Upper lobe of right lung (tissue), 1 donor: ENCODE results near the gene CYP39A1. TPM values are rescaled to one million over a fixed set of nuclear protein-coding genes. Genes with fewer than 3 reads are reported as not detected.

Experiments used
- ATAC-seq: fragments of 200-7000 bp; cut with Tn5 transposase; one replicate; pipeline ENCODE4 v1.9.1; 2020; ENCODE audit warnings: mild to moderate bottlenecking, moderate library complexity
- DNase-seq: peaks from one replicate; pipeline ENCODE4 v3.0.0-alpha.2; 2020
- H3K27ac ChIP-seq: fragments of 200-600 bp; one replicate; pipeline ENCODE4 v1.8.0; 2022
- H3K27me3 ChIP-seq: fragments of 200-600 bp; one replicate; pipeline ENCODE4 v1.8.0; 2022; ENCODE audit warnings: mild to moderate bottlenecking
- H3K36me3 ChIP-seq: fragments of 200-600 bp; one replicate; pipeline ENCODE4 v1.8.0; 2022
- H3K4me1 ChIP-seq: fragments of 200-600 bp; one replicate; pipeline ENCODE4 v1.8.0; 2022
- H3K4me3 ChIP-seq: fragments of 200-600 bp; one replicate; pipeline ENCODE4 v1.8.0; 2022; ENCODE audit warnings: mild to moderate bottlenecking
- H3K9me3 ChIP-seq: fragments of 200-600 bp; one replicate; pipeline ENCODE4 v1.8.0; 2022
- CTCF ChIP-seq: fragments of 200-600 bp; IDR thresholded peaks from one replicate; pipeline ENCODE4 v1.8.0; 2022; ENCODE audit warnings: antibody characterized with exemption
- intact Hi-C: fragments of 100-400 bp; cut with DNase I; formaldehyde crosslinking; loops from one replicate; pipeline ENCODE4 v1.11.0; 2022
- total RNA-seq: library from RNA; stranded (reverse); fragmentation: NEBNext Ultra II Directional; extraction: Animal tissue kit (Norgen Biotek cat#: 25700); gene quantifications from one replicate; pipeline ENCODE4 v1.2.1, GENCODE V29; 2021
- donor health status: DM: no; HTN: yes; CAD: no; lungs with severe emphysema.

Gene CYP39A1
- total RNA-seq, 1 donor from 2014 or later, result 7.8 TPM

- H3K9me3 ChIP-seq, result no peaks in the 10 kb centered on the region
- no peak for ATAC-seq
- H3K36me3 ChIP-seq, result peaks cover 13% of the 10 kb centered on the region
- intact Hi-C loops, result no loop called here
- no peak for TF ChIP-seq CTCF
- no peak overlapping the region for H3K27ac ChIP-seq
- H3K4me3 ChIP-seq, result no peak overlapping the region
- no peak for DNase-seq
- no peaks in the 10 kb centered on the region for H3K27me3 ChIP-seq
- no peaks in the 10 kb centered on the region for H3K4me1 ChIP-seq
Observed at GRCh38 chr6:46676604-46677313, 24.1 kb upstream of the CYP39A1 start.

- intact Hi-C loops, result no loop called here
- Histone ChIP-seq H3K27me3 (no peaks in the 10 kb centered on the region), H3K4me3 (no peak overlapping the region), H3K9me3 (no peaks in the 10 kb centered on the region), H3K4me1 (no peaks in the 10 kb centered on the region), H3K27ac (no peak overlapping the region), H3K36me3 (peaks cover 20% of the 10 kb centered on the region)
- TF ChIP-seq CTCF, result no peak
- DNase-seq (no peak), ATAC-seq (no peak)
Observed at GRCh38 chr6:46674410-46674809, 21.8 kb upstream of the CYP39A1 start.

GRCh38 chr6:46667377-46667776 is 14.8 kb upstream of the CYP39A1 start:
- Histone ChIP-seq H3K27ac (no peak overlapping the region), H3K4me1 (no peaks in the 10 kb centered on the region), H3K4me3 (no peak overlapping the region), H3K9me3 (no peaks in the 10 kb centered on the region), H3K36me3 (peaks cover 16% of the 10 kb centered on the region), H3K27me3 (no peaks in the 10 kb centered on the region)
- DNase-seq, result no peak
- no peak for ATAC-seq
- no peak for TF ChIP-seq CTCF
- intact Hi-C loops, result no loop called here

GRCh38 chr6:46661483-46661882 is 8.9 kb upstream of the CYP39A1 start:
- Histone ChIP-seq H3K9me3 (no peaks in the 10 kb centered on the region), H3K27me3 (no peaks in the 10 kb centered on the region), H3K4me1 (no peaks in the 10 kb centered on the region), H3K36me3 (peaks cover 5% of the 10 kb centered on the region), H3K4me3 (no peak overlapping the region), H3K27ac (no peak overlapping the region)
- intact Hi-C loops, result no loop called here
- ATAC-seq, result no peak
- no peak for DNase-seq
- no peak for TF ChIP-seq CTCF

GRCh38 chr6:46657642-46658041 is 5.0 kb upstream of the CYP39A1 start:
- H3K36me3 ChIP-seq, result peaks cover 5% of the 10 kb centered on the region
- peaks cover 12% of the 10 kb centered on the region for H3K4me1 ChIP-seq
- DNase-seq (no peak), ATAC-seq (no peak)
- intact Hi-C loops, result no loop called here
- H3K4me3 ChIP-seq, result no peak overlapping the region
- TF ChIP-seq CTCF, result no peak
- no peaks in the 10 kb centered on the region for H3K9me3 ChIP-seq
- no peaks in the 10 kb centered on the region for H3K27me3 ChIP-seq
- H3K27ac ChIP-seq, result no peak overlapping the region

- DNase-seq (no peak), ATAC-seq (no peak)
Observed at GRCh38 chr6:46655803-46656202, 3.2 kb upstream of the CYP39A1 start.

More at GRCh38 chr6:46655803-46656202, 3.2 kb upstream of the CYP39A1 start:
- Histone ChIP-seq H3K9me3 (no peaks in the 10 kb centered on the region), H3K27me3 (no peaks in the 10 kb centered on the region), H3K4me3 (no peak overlapping the region), H3K4me1 (peaks cover 12% of the 10 kb centered on the region), H3K27ac (no peak overlapping the region), H3K36me3 (peaks cover 5% of the 10 kb centered on the region)
- peak; percentile 15 for TF ChIP-seq CTCF
- intact Hi-C loops, result no loop called here
